HEK293T (cell line): ENCODE data around the gene ZNF248.

ENCODE experiments used
- ARNT ChIP-seq: fragments of 450-650 bp; IDR thresholded peaks from 2 replicates; pipeline ENCODE4 v1.6.1; 2017; ENCODE audit warnings: mild to moderate bottlenecking
- BHLHE40 ChIP-seq: fragments of 450-650 bp; IDR thresholded peaks from 2 replicates; pipeline ENCODE4 v1.6.1; 2016; ENCODE audit warnings: mild to moderate bottlenecking, moderate library complexity, borderline replicate concordance
- CTBP1 ChIP-seq: fragments of 450-650 bp; IDR thresholded peaks from 2 replicates; pipeline ENCODE4 v1.6.1; 2016; ENCODE audit warnings: borderline replicate concordance
- ELF4 ChIP-seq: fragments of 450-650 bp; IDR thresholded peaks from 2 replicates; pipeline ENCODE4 v1.6.1; 2017; ENCODE audit warnings: antibody characterized with exemption
- FOXA1 ChIP-seq: fragments of 450-650 bp; IDR thresholded peaks from 2 replicates; pipeline ENCODE4 v1.6.1; 2016; ENCODE audit warnings: mild to moderate bottlenecking
- FOXK2 ChIP-seq: fragments of 450-650 bp; IDR thresholded peaks from 2 replicates; pipeline ENCODE4 v1.6.1; 2016; ENCODE audit warnings: mild to moderate bottlenecking
- FOXM1 ChIP-seq: fragments of 450-650 bp; IDR thresholded peaks from 2 replicates; pipeline ENCODE4 v1.6.1; 2017; ENCODE audit warnings: mild to moderate bottlenecking, borderline replicate concordance
- NFRKB ChIP-seq: fragments of 450-650 bp; IDR thresholded peaks from 2 replicates; pipeline ENCODE4 v1.6.1; 2016; ENCODE audit warnings: mild to moderate bottlenecking, moderate library complexity
- PKNOX1 ChIP-seq: fragments of 450-650 bp; IDR thresholded peaks from 2 replicates; pipeline ENCODE4 v1.6.1; 2016
- SP1 ChIP-seq: fragments of 450-650 bp; IDR thresholded peaks from 2 replicates; pipeline ENCODE4 v1.6.1; 2017
- SUZ12 ChIP-seq: fragments of 450-650 bp; IDR thresholded peaks from 2 replicates; pipeline ENCODE4 v1.6.1; 2016; ENCODE audit warnings: mild to moderate bottlenecking
- TARDBP ChIP-seq: fragments of 450-650 bp; IDR thresholded peaks from 2 replicates; pipeline ENCODE4 v1.6.1; 2016
- ZNF384 ChIP-seq: fragments of 450-650 bp; IDR thresholded peaks from 2 replicates; pipeline ENCODE4 v1.6.1; 2016

- TF ChIP-seq BHLHE40 (no peak), FOXK2 (no peak), SUZ12 (no peak), NFRKB (no peak), TARDBP (no peak), SP1 (no peak), ELF4 (no peak), PKNOX1 (no peak), ARNT (no peak), FOXM1 (no peak), FOXA1 (no peak), CTBP1 (no peak), ZNF384 (no peak)
Observed at GRCh38 chr10:37775612-37776011, 81.8 kb downstream of the ZNF248 start.
